Adrenal gland (tissue), 12 donors: ENCODE results near the gene SLC44A5. TPM values are rescaled to one million over a fixed set of nuclear protein-coding genes. Genes with fewer than 3 reads are reported as not detected.

Experiments
- DNase-seq, 7 donors: peaks; one replicate each; pipeline ENCODE4 v3.0.0-alpha.2; 2019 to 2020
- H3K27ac ChIP-seq, 5 donors: fragments of 200-600 bp; sonication (generic) in 4 of 5; 1 replicate in 3 of 5; 2 replicates in 2 of 5; pipeline versions ENCODE4 v1.5.1 to v1.8.0; 2016 to 2020; ENCODE audit warnings: mild to moderate bottlenecking in 1 of 5
- H3K27me3 ChIP-seq: fragments of 200-600 bp; 2 replicates; pipeline ENCODE4 v1.8.0; 2021
- H3K36me3 ChIP-seq, 2 donors: fragments of 200-600 bp; replicated peaks in 1 of 2; 1 replicate in 1 of 2; 2 replicates in 1 of 2; pipeline versions ENCODE4 v1.5.1 to v1.8.0; 2018 to 2022
- H3K4me1 ChIP-seq, 2 donors: fragments of 200-600 bp; replicated peaks in 1 of 2; 1 replicate in 1 of 2; 2 replicates in 1 of 2; pipeline versions ENCODE4 v1.5.1 to v1.8.0; 2018 to 2021
- H3K4me3 ChIP-seq, 4 donors: fragments of 200-600 bp; sonication (generic) in 3 of 4; one replicate each; pipeline ENCODE4 v1.5.1; 2016 to 2018
- H3K9me3 ChIP-seq, 3 donors: fragments of 200-600 bp; sonication (generic) in 1 of 3; replicated peaks in 1 of 3; 1 replicate in 2 of 3; 2 replicates in 1 of 3; pipeline versions ENCODE4 v1.5.1 to v1.8.0; 2016 to 2021
- CTCF ChIP-seq, 6 experiments: fragments of 450-650 bp in 4 of 6; fragments of 200-600 bp in 2 of 6; sonication (generic) in 1 of 6; IDR thresholded peaks; 1 replicate in 5 of 6; 2 replicates in 1 of 6; pipeline versions ENCODE4 v1.5.1 to v1.8.0; 2016 to 2021; ENCODE audit warnings: antibody characterized with exemption in 6 of 6, mild to moderate bottlenecking in 2 of 6, moderate library complexity in 1 of 6
- POLR2A ChIP-seq, 2 donors: fragments of 450-650 bp; IDR thresholded peaks; one replicate each; pipeline ENCODE4 v1.6.1; 2017; ENCODE audit warnings: antibody characterized with exemption in 2 of 2, mild to moderate bottlenecking in 2 of 2, moderate library complexity in 1 of 2
- WGBS, 4 donors: extraction: QIAGEN DNeasy Blood & Tissue Kit in 2 of 4; methylation state at CpG; one replicate each; pipeline versions ENCODE4 v1.1.5 to v1.1.7; 2013 to 2017; 5-methylcytosine and 5-hydroxymethylcytosine counted together
- intact Hi-C, 2 donors: fragments of 100-400 bp; cut with DNase I; formaldehyde crosslinking; loops; one replicate each; pipeline versions ENCODE4 v1.14.1 to v1.15.0; 2022 to 2023
- polyA plus RNA-seq, 3 donors: library from polyadenylated mRNA; stranded (reverse); fragments of 200-250 nt in 2 of 3; fragments of 350-450 nt in 1 of 3; fragmentation: Illumina TruSeq in 1 of 3; extraction: RNeasy Lipid Tissue Mini Kit (QIAGEN cat#74804) in 1 of 3; gene quantifications; one replicate each; pipeline ENCODE4 v1.2.3, GENCODE V29; 2013 to 2014
- total RNA-seq, 9 donors: library from RNA; depleted of rRNA in 4 of 9; stranded (reverse); fragments of >200 nt in 4 of 9; fragments of 120-200 nt in 1 of 9; fragmentation: NEBNext Ultra II Directional in 1 of 9; extraction: Animal tissue kit (Norgen Biotek cat#: 25700) in 1 of 9; gene quantifications; one replicate each; pipeline versions ENCODE4 v1.1.0 to v1.2.4, GENCODE V29; 2013 to 2023
- donor health status: healthy with polysubstance abuse.
- donor health status: Bipolar disorder and iron deficiency.
- donor health status: DM: yes; HTN: yes; CAD: no.
- donor health status: DM: no; HTN: no; CAD: no.
- donor health status: DM: no; HTN: no; CAD: no.
- donor health status: DM: yes; HTN: yes; CAD: no.

The SLC44A5 gene
- total and polyA plus RNA-seq, 12 donors = 0.17 to 2.2 (median 0.48) TPM

- intact Hi-C loops = no loop called here
- no peaks in the 10 kb centered on the region for H3K9me3 ChIP-seq
- WGBS, 4 donors = 64 to 71% (median 66%) methylated on average over 2 of the region's 2 CpGs
- no peak overlapping the region for H3K4me3 ChIP-seq
- no peak for TF ChIP-seq CTCF (IDR thresholded peaks at IDR 0.05)
- no peak for TF ChIP-seq POLR2A (IDR thresholded peaks at IDR 0.05)
- no peak for DNase-seq
- no peaks in the 10 kb centered on the region for H3K4me1 ChIP-seq
- no peaks in the 10 kb centered on the region for H3K27me3 ChIP-seq
- H3K27ac ChIP-seq = no peak overlapping the region
- no peaks in the 10 kb centered on the region for H3K36me3 ChIP-seq
Measured at GRCh38 chr1:75174031-75174760, 436.7 kb downstream of the SLC44A5 start.

GRCh38 chr1:75172556-75172955 lies 438.4 kb downstream of the SLC44A5 start:
- no peak overlapping the region for H3K27ac ChIP-seq
- no peaks in the 10 kb centered on the region for H3K27me3 ChIP-seq
- intact Hi-C loops = no loop called here
- no peaks in the 10 kb centered on the region for H3K36me3 ChIP-seq
- H3K4me1 ChIP-seq = no peaks in the 10 kb centered on the region
- 25 to 37% (median 36%) methylated on average over 1 of the region's 1 CpG for WGBS, 4 donors
- no peak for DNase-seq
- no peak overlapping the region for H3K4me3 ChIP-seq
- no peaks in the 10 kb centered on the region for H3K9me3 ChIP-seq
- TF ChIP-seq CTCF (IDR thresholded peaks at IDR 0.05) (no peak), POLR2A (IDR thresholded peaks at IDR 0.05) (no peak)

- intact Hi-C loops = no loop called here
Measured at GRCh38 chr1:75171876-75172275, 439.0 kb downstream of the SLC44A5 start.

GRCh38 chr1:75170981-75171380 lies 439.9 kb downstream of the SLC44A5 start:
- no peak overlapping the region for H3K27ac ChIP-seq
- TF ChIP-seq CTCF (IDR thresholded peaks at IDR 0.05) (no peak), POLR2A (IDR thresholded peaks at IDR 0.05) (no peak)
- no peak for DNase-seq
- no peaks in the 10 kb centered on the region for H3K27me3 ChIP-seq
- 56 to 75% (median 71%) methylated on average over 2 of the region's 2 CpGs for WGBS, 4 donors
- H3K9me3 ChIP-seq = no peaks in the 10 kb centered on the region
- no peaks in the 10 kb centered on the region for H3K36me3 ChIP-seq
- H3K4me3 ChIP-seq = no peak overlapping the region
- intact Hi-C loops = no loop called here
- H3K4me1 ChIP-seq = no peaks in the 10 kb centered on the region

More at GRCh38 chr1:75171876-75172275, 439.0 kb downstream of the SLC44A5 start:
- Histone ChIP-seq H3K9me3 (no peaks in the 10 kb centered on the region), H3K27me3 (no peaks in the 10 kb centered on the region), H3K36me3 (no peaks in the 10 kb centered on the region), H3K4me3 (no peak overlapping the region), H3K27ac (no peak overlapping the region), H3K4me1 (no peaks in the 10 kb centered on the region)
- no peak for TF ChIP-seq POLR2A (IDR thresholded peaks at IDR 0.05)
- TF ChIP-seq CTCF (IDR thresholded peaks at IDR 0.05) = no peak
- 59 to 85% (median 69%) methylated on average over 1 of the region's 1 CpG for WGBS, 4 donors
- DNase-seq = no peak
